Skeletal muscle tissue (tissue), 4 donors: ENCODE data around the gene NKAIN2. TPM values are rescaled to one million over a fixed set of nuclear protein-coding genes. Genes with fewer than 3 reads are reported as not detected.
"Not testable (repeated sequence)": the region's sequence is repeated elsewhere in the genome, so short reads cannot be mapped to it uniquely, and the experiment has no call there.

Experiments
- H3K27ac ChIP-seq: one replicate; pipeline ENCODE4 v1.7.0; 2013; ENCODE audit warnings: mild to moderate bottlenecking, low read depth, low read length, inconsistent platforms
- H3K27me3 ChIP-seq, 3 donors: one replicate each; pipeline ENCODE4 v1.7.0; 2013; ENCODE audit warnings: low read length in 3 of 3; ENCODE audit not compliant: control insufficient read depth in 3 of 3, insufficient read depth in 3 of 3
- H3K36me3 ChIP-seq, 3 donors: one replicate each; pipeline ENCODE4 v1.7.0; 2013; ENCODE audit warnings: low read length in 3 of 3; ENCODE audit not compliant: control insufficient read depth in 3 of 3, insufficient read depth in 3 of 3
- H3K4me1 ChIP-seq, 3 donors: one replicate each; pipeline ENCODE4 v1.7.0; 2013; ENCODE audit warnings: low read length in 3 of 3, mild to moderate bottlenecking in 3 of 3; ENCODE audit not compliant: control insufficient read depth in 3 of 3, insufficient read depth in 3 of 3
- H3K4me3 ChIP-seq, 3 donors: one replicate each; pipeline ENCODE4 v1.7.0; 2013; ENCODE audit warnings: low read length in 3 of 3
- H3K9ac ChIP-seq, 3 donors: one replicate each; pipeline ENCODE4 v1.7.0; 2013; ENCODE audit warnings: low read length in 3 of 3, mild to moderate bottlenecking in 3 of 3, moderate library complexity in 2 of 3, low read depth in 1 of 3
- H3K9me3 ChIP-seq, 3 donors: one replicate each; pipeline ENCODE4 v1.7.0; 2013; ENCODE audit warnings: low read length in 3 of 3; ENCODE audit not compliant: control insufficient read depth in 3 of 3
- total RNA-seq: library from RNA; depleted of rRNA; stranded (reverse); fragments of >200 nt; gene quantifications from one replicate; pipeline ENCODE4 v1.2.3, GENCODE V29; 2014
- donor health status: Osteomylitis.

NKAIN2 gene
- total RNA-seq, 1 donor from 2014 or later, result 3.1 TPM

- H3K27me3 ChIP-seq, result no peaks in the 10 kb centered on the region
- no peak overlapping the region for H3K4me3 ChIP-seq
- no peaks in the 10 kb centered on the region for H3K36me3 ChIP-seq
- no peaks in the 10 kb centered on the region for H3K9me3 ChIP-seq
- no peaks in the 10 kb centered on the region for H3K4me1 ChIP-seq
- H3K9ac ChIP-seq, result no peak overlapping the region
- H3K27ac ChIP-seq, result no peak overlapping the region
Observed at GRCh38 chr6:124536157-124536841, 732.6 kb downstream of the NKAIN2 start.

- Histone ChIP-seq H3K9me3 (no peaks in the 10 kb centered on the region), H3K4me1 (no peaks in the 10 kb centered on the region), H3K36me3 (no peaks in the 10 kb centered on the region), H3K4me3 (no peak overlapping the region), H3K27ac (no peak overlapping the region), H3K27me3 (no peaks in the 10 kb centered on the region), H3K9ac (no peak overlapping the region)
Observed at GRCh38 chr6:124536842-124537191, 733.2 kb downstream of the NKAIN2 start.

GRCh38 chr6:124539096-124539495 is 735.4 kb downstream of the NKAIN2 start:
- no peaks in the 10 kb centered on the region for H3K4me1 ChIP-seq
- H3K9me3 ChIP-seq, result no peaks in the 10 kb centered on the region
- no peak overlapping the region for H3K9ac ChIP-seq
- no peaks in the 10 kb centered on the region for H3K36me3 ChIP-seq
- H3K4me3 ChIP-seq, result no peak overlapping the region
- H3K27me3 ChIP-seq, result no peaks in the 10 kb centered on the region
- H3K27ac ChIP-seq, result no peak overlapping the region

GRCh38 chr6:124541573-124541972 is 737.9 kb downstream of the NKAIN2 start:
- Histone ChIP-seq H3K27me3 (no peaks in the 10 kb centered on the region), H3K4me1 (no peaks in the 10 kb centered on the region), H3K4me3 (no peak overlapping the region), H3K9ac (no peak overlapping the region), H3K36me3 (no peaks in the 10 kb centered on the region), H3K9me3 (no peaks in the 10 kb centered on the region), H3K27ac (no peak overlapping the region)

GRCh38 chr6:124546601-124547000 is 742.9 kb downstream of the NKAIN2 start:
- H3K4me3 ChIP-seq, result no peak overlapping the region
- H3K27me3 ChIP-seq, result no peaks in the 10 kb centered on the region
- no peaks in the 10 kb centered on the region for H3K36me3 ChIP-seq
- no peak overlapping the region for H3K9ac ChIP-seq
- H3K27ac ChIP-seq, result no peak overlapping the region
- no peaks in the 10 kb centered on the region for H3K9me3 ChIP-seq
- H3K4me1 ChIP-seq, result no peaks in the 10 kb centered on the region

- no peak overlapping the region for H3K9ac ChIP-seq
- H3K27ac ChIP-seq, result no peak overlapping the region
- H3K36me3 ChIP-seq, result no peaks in the 10 kb centered on the region
- H3K9me3 ChIP-seq, result no peaks in the 10 kb centered on the region
- no peaks in the 10 kb centered on the region for H3K27me3 ChIP-seq
- no peak overlapping the region for H3K4me3 ChIP-seq
- H3K4me1 ChIP-seq, result no peaks in the 10 kb centered on the region
Observed at GRCh38 chr6:124551711-124552233, 748.1 kb downstream of the NKAIN2 start.

- Histone ChIP-seq H3K36me3 (no peaks in the 10 kb centered on the region), H3K4me1 (no peaks in the 10 kb centered on the region), H3K27ac (no peak overlapping the region), H3K4me3 (no peak overlapping the region), H3K9ac (no peak overlapping the region), H3K9me3 (no peaks in the 10 kb centered on the region), H3K27me3 (no peaks in the 10 kb centered on the region)
Observed at GRCh38 chr6:124557873-124558272, 754.2 kb downstream of the NKAIN2 start.

GRCh38 chr6:124560078-124560477 is 756.4 kb downstream of the NKAIN2 start:
- not testable (repeated sequence) for H3K4me3 ChIP-seq, H3K36me3 ChIP-seq, H3K9me3 ChIP-seq, H3K27ac ChIP-seq, H3K4me1 ChIP-seq, H3K27me3 ChIP-seq, H3K9ac ChIP-seq

GRCh38 chr6:124560873-124561567 is 757.4 kb downstream of the NKAIN2 start:
- Histone ChIP-seq H3K27ac (no peak overlapping the region), H3K4me3 (no peak overlapping the region), H3K9ac (no peak overlapping the region), H3K36me3 (no peaks in the 10 kb centered on the region), H3K4me1 (no peaks in the 10 kb centered on the region), H3K27me3 (no peaks in the 10 kb centered on the region), H3K9me3 (no peaks in the 10 kb centered on the region)

- H3K27me3 ChIP-seq, result no peaks in the 10 kb centered on the region
- H3K36me3 ChIP-seq, result no peaks in the 10 kb centered on the region
- no peak overlapping the region for H3K27ac ChIP-seq
- H3K9me3 ChIP-seq, result no peaks in the 10 kb centered on the region
- H3K9ac ChIP-seq, result no peak overlapping the region
- no peaks in the 10 kb centered on the region for H3K4me1 ChIP-seq
- H3K4me3 ChIP-seq, result no peak overlapping the region
Observed at GRCh38 chr6:124561635-124562130, 758.0 kb downstream of the NKAIN2 start.
